Activated T-helper 17 cell treated with anti-CD3 and anti-CD28 coated beads, Interleukin-2, amount 50 U/mL, for 72 hours (primary cell): ENCODE data around the gene FRMPD2. TPM values are rescaled to one million over a fixed set of nuclear protein-coding genes. Genes with fewer than 3 reads are reported as not detected.
"Not testable (repeated sequence)": the region's sequence is repeated elsewhere in the genome, so short reads cannot be mapped to it uniquely, and the experiment has no call there.

ENCODE experiments used
- ATAC-seq: fragments of 150-1000 bp; cut with Tn5 transposase; replicated peaks from 2 replicates; pipeline ENCODE4 v1.10.0; 2021; ENCODE audit warnings: mild to moderate bottlenecking, moderate library complexity
- H3K27ac Mint-ChIP-seq: one replicate; pipeline ENCODE4 v1.8.0; 2022; ENCODE audit warnings: mixed read lengths
- H3K27me3 Mint-ChIP-seq: one replicate; pipeline ENCODE4 v1.8.0; 2022; ENCODE audit warnings: mixed read lengths
- H3K36me3 Mint-ChIP-seq: one replicate; pipeline ENCODE4 v1.8.0; 2022; ENCODE audit warnings: low read depth, mild to moderate bottlenecking, mixed read lengths
- H3K4me1 Mint-ChIP-seq: one replicate; pipeline ENCODE4 v1.8.0; 2022; ENCODE audit warnings: mixed read lengths
- H3K4me3 Mint-ChIP-seq: one replicate; pipeline ENCODE4 v1.8.0; 2022; ENCODE audit warnings: mild to moderate bottlenecking, mixed read lengths
- H3K9me3 Mint-ChIP-seq: one replicate; pipeline ENCODE4 v1.8.0; 2022; ENCODE audit warnings: mixed read lengths
- total RNA-seq, 2 donors: library from RNA; stranded (reverse); gene quantifications; one replicate each; pipeline ENCODE4 v1.2.3, GENCODE V29; 2022

FRMPD2 gene
- total RNA-seq, 2 donors from 2014 or later = 0.56 TPM; not detected in 1

DNA sequence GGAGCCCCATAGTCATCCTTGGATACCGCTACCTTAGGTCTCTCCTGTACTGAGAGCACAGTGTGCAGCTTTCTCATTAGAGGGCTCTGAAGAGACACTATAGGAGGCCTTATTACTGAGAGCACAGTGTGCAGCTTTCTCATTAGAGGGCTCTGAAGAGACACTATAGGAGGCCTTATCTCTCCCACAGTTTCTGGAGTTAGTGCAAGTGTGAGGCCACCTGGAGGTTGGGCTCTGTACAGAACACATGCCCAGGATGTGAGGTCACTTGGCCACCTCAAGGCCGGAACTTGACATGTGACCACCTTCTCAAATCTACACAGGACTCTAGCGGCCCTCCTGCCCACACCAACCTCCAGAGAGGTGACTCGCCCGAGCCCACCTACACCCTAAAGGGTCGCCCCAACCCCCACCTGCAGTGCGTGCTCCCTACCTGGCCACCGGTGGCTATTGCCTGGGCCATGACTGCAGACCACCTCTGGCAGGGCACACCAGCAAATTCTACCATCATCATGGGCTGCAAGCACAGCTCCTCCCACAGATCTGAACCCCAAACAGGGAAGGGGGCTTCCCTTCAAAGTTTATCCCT, 24.6 kb downstream of the FRMPD2 start:
- Mint-ChIP-seq H3K4me1 (no peaks in the 10 kb centered on the region), H3K27ac (no peak overlapping the region), H3K4me3 (no peak overlapping the region), H3K9me3 (no peaks in the 10 kb centered on the region), H3K36me3 (no peaks in the 10 kb centered on the region), H3K27me3 (peaks cover 3% of the 10 kb centered on the region)
- no peak for ATAC-seq

DNA sequence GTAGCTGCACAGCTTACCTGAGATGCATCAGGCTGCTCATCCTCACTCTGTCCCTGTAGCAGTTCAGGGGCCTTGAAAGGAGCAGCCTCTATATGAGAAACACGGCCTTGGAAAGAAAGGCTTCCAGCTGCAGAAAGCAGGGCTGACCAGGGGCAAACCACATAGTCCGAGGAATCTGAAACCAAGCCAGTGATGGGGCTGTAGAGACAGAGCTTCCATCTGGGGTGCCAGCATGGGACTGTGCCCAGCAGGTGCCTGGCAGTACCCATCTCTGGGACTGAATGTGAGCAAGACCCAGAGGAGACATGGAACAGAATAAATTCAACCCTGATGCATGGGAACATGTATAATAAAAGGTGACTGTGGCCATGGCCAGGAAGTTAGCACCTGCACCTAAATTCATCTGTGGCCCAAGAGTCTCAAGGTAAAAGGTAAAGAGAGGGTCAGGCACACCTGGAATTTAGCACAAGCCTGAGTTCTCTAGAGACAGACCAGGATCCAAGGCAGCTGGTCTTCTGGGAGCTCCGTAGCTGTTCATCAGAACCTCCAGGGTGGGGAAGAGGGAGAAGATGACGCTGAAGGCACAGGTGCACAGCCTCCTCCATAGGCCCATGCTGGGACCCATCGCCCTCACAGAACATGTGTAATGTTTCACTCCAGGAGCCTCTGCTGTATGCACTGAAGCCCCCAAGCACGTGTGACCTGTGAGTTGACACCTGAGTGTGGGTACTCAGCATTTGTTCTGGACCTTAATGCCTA, 25.3 kb downstream of the FRMPD2 start:
- H3K4me1 Mint-ChIP-seq = no peaks in the 10 kb centered on the region
- no peak overlapping the region for H3K4me3 Mint-ChIP-seq
- peaks cover 3% of the 10 kb centered on the region for H3K27me3 Mint-ChIP-seq
- no peaks in the 10 kb centered on the region for H3K36me3 Mint-ChIP-seq
- no peak overlapping the region for H3K27ac Mint-ChIP-seq
- ATAC-seq = no peak
- H3K9me3 Mint-ChIP-seq = no peaks in the 10 kb centered on the region

DNA sequence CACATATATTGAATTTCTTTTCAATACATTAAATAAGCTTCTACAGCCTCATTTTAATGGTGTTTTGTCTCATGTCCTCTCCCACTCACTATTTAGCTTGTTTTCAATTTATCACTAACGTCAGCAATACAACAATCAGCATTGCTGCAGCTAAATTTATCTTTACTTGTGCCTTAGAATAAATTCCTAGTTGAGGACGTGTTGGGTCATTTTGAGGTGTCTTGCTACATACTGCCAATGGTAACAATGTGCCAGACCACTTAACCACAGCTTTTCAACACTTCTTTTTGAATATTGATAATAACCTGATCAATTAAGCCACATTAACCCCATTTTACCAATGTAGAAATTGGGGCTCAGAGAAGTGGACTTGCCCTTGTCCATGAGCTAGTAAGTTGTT, 26.0 kb downstream of the FRMPD2 start:
- H3K4me3 Mint-ChIP-seq = no peak overlapping the region
- no peaks in the 10 kb centered on the region for H3K9me3 Mint-ChIP-seq
- H3K4me1 Mint-ChIP-seq = no peaks in the 10 kb centered on the region
- no peaks in the 10 kb centered on the region for H3K36me3 Mint-ChIP-seq
- ATAC-seq = no peak
- H3K27me3 Mint-ChIP-seq = peaks cover 1% of the 10 kb centered on the region
- H3K27ac Mint-ChIP-seq = no peak overlapping the region

DNA sequence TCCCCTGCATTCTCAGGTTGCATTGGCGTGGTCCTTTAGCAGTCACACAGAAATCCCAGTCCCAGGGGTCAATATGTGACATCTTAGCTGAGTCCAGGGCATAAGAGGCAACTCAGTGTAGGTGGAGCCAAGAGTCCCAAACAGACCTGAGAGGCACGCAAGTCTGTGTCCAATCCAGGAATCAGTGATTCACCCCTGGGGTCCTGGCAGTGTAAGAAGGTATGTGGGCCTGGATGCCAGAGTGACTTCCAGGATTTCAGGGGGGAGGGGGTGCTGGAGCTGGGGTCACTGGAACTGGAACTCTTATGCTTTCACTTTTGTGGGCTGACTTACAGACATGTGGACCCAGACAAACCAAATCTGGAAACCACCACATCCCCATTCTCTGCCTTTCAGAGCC, 26.8 kb downstream of the FRMPD2 start:
- no peak for ATAC-seq
- no peak overlapping the region for H3K4me3 Mint-ChIP-seq
- H3K27me3 Mint-ChIP-seq = no peaks in the 10 kb centered on the region
- no peaks in the 10 kb centered on the region for H3K4me1 Mint-ChIP-seq
- H3K9me3 Mint-ChIP-seq = no peaks in the 10 kb centered on the region
- H3K36me3 Mint-ChIP-seq = no peaks in the 10 kb centered on the region
- no peak overlapping the region for H3K27ac Mint-ChIP-seq

DNA sequence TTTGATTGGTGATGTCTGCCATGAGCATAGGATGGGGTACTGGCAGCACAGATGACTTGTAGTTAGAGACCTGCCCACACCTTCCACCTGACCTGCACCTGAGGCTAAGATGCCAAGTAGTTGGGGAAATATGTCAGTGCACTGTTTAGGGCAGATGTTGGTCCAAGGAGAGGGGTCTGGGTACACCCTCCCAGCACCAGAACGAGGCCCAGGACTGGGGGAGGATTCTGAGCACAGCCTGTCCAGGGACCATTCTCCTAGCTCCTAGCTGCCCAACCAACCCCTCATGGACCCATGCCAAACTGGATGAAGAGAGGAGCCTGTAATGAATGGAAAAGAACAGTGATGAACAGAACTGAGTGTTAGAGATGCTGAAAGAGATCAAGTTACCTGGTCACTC, 28.0 kb downstream of the FRMPD2 start:
- no peak for ATAC-seq
- Mint-ChIP-seq H3K27me3 (peaks cover under 1% of the 10 kb centered on the region), H3K4me3 (no peak overlapping the region), H3K4me1 (no peaks in the 10 kb centered on the region), H3K27ac (no peak overlapping the region), H3K9me3 (no peaks in the 10 kb centered on the region), H3K36me3 (no peaks in the 10 kb centered on the region)

DNA sequence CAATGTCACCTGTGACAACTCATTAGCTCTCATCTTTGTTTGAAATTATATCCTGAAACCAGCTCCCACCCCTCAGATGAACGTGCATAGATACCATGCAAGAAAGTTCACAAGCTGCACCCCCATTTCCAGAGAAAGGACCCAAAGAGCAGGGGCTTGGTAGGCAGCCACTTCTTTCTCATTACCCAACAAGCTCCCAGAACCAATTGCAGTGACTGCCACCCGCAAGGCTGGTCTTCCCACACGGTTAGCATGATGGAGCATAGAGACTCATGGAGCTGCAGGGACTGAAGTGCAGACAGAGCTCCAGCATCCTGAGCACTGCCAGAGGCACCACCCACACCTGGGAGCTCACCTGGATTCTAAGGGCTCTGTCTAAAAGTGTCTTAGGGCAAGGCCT, 28.5 kb downstream of the FRMPD2 start:
- Mint-ChIP-seq H3K27me3 (peaks cover 5% of the 10 kb centered on the region), H3K27ac (no peak overlapping the region), H3K4me1 (no peaks in the 10 kb centered on the region), H3K36me3 (no peaks in the 10 kb centered on the region), H3K9me3 (no peaks in the 10 kb centered on the region), H3K4me3 (no peak overlapping the region)
- ATAC-seq = no peak

DNA sequence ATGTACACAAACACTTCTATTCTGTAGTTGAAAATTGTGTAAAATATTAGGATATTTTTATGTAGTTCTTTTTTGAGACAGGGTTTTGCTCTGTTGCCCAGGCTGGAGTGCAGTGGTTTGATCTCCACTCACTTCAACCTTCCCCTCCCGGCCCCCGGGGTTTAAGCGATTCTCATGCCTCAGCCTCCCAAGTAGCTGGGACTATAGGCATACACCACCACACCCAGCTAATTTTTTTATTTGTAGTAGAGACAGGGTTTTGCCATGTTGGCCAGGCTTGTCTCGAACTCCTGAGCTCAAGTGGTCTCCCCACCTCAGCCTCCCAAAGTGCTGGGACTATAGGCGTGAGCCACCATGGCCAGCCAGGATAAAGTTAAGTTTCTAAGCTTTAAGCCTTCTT, 30.6 kb downstream of the FRMPD2 start:
- not testable (repeated sequence) for H3K27me3 Mint-ChIP-seq, H3K4me3 Mint-ChIP-seq

DNA sequence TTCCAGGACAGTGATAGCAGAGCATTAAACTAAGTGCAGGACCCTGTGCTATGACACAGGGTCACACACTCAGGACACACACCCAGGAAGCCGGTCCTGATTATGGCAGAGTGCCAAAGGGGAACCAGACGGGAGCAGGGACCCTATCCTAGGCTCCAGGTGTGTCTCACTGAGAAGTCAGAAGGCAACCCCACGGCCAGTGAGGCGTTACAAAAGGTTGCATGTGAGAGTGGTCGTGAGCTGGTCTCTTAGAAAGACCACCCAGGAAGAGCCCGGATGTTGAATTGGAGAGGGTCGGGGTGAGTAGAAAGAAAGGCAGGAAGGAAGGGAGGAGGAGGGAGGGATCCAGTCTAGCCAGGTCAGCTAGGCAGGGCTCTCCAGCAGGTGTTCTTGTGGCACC, 31.0 kb downstream of the FRMPD2 start:
- Mint-ChIP-seq H3K4me1 (no peaks in the 10 kb centered on the region), H3K4me3 (no peak overlapping the region)

More for the DNA sequence above, 30.6 kb downstream of the FRMPD2 start:
- not testable (repeated sequence) for H3K27ac Mint-ChIP-seq, H3K9me3 Mint-ChIP-seq, H3K4me1 Mint-ChIP-seq, H3K36me3 Mint-ChIP-seq, ATAC-seq

DNA sequence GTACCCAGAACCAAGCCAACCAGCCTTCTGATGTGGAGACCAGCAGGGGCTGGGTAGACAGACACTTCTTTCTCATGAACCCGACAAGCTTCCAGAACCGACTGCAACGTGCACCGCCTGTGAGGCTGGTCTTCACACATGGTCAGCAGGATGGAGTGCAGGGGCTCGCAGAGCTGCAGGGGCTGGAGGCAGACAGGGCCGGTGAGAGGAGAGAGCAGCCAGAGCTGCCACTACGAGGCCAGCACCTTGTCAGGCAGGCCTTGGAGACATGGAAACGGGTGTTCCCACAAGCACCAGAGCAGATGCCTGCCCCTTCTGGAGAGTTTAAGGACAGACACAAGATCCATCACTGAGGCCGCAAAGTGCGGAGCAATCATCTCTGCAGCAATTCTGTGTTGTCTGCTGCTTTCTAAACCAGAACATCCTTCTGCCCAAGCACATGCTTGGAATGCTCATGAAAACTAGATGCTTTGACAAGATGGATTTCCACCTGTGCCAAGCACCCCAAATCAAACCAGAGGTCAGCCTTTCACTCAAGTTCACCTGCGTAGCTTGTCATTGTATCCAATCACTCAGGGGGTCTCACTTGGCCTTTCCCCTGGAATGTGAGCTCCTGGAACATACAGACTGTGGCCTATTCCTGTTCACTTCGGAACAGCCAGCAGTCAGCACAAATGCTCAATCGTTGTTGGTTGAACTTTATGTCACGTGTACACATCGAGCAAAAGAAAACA, 32.2 kb downstream of the FRMPD2 start:
- no peak for ATAC-seq
- no peak overlapping the region for H3K27ac Mint-ChIP-seq

More for the DNA sequence above, 31.0 kb downstream of the FRMPD2 start:
- no peak overlapping the region for H3K27ac Mint-ChIP-seq
- H3K9me3 Mint-ChIP-seq = no peaks in the 10 kb centered on the region
- no peak for ATAC-seq
- H3K36me3 Mint-ChIP-seq = no peaks in the 10 kb centered on the region
- peaks cover 5% of the 10 kb centered on the region for H3K27me3 Mint-ChIP-seq

DNA sequence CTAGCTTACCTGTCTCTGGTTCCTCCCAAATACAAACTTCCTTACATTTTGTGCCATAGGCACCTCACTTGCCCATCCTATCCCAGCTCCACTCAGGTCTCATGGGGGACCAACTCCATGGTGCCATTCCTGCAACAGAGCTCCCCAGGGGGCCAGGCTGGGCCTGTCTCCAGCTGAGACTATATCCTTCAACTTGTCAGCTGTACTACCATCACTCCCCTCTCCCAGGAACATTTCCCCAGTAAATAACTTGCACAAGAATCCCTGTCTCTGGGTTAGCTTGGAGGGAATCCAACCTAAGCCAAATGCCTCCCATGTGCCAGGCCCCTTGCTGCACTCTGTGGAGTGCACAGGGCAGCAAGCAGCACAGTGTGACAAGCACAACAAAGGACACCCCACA, 33.2 kb downstream of the FRMPD2 start:
- no peak for ATAC-seq
- Mint-ChIP-seq H3K27me3 (peaks cover 5% of the 10 kb centered on the region), H3K36me3 (no peaks in the 10 kb centered on the region), H3K4me1 (no peaks in the 10 kb centered on the region), H3K27ac (no peak overlapping the region), H3K4me3 (no peak overlapping the region), H3K9me3 (no peaks in the 10 kb centered on the region)

More for the DNA sequence above, 32.2 kb downstream of the FRMPD2 start:
- Mint-ChIP-seq H3K4me3 (no peak overlapping the region), H3K36me3 (no peaks in the 10 kb centered on the region), H3K27me3 (peaks cover 5% of the 10 kb centered on the region), H3K4me1 (no peaks in the 10 kb centered on the region), H3K9me3 (no peaks in the 10 kb centered on the region)

DNA sequence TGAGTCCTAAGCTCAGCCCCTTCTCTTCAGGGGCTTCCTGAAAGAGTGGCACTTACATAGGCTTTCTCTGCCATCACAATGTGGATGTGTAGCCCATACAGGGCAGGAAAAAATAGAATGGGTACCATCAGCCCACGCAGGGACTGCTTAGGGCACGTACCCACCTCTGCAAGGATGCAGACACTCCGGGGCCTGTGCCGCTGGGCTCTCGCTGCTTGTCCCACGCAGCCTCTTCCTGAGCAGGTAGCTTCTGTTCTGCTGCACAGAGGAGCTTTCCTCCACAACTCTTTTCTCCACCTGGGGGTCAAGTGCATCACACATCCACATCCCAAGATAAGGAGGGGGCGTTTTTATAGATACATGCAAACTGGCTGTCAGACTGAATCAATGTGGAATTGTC, 34.3 kb downstream of the FRMPD2 start:
- Mint-ChIP-seq H3K4me3 (no peak overlapping the region), H3K4me1 (no peaks in the 10 kb centered on the region), H3K36me3 (no peaks in the 10 kb centered on the region), H3K9me3 (no peaks in the 10 kb centered on the region), H3K27ac (no peak overlapping the region), H3K27me3 (peaks cover 5% of the 10 kb centered on the region)
- ATAC-seq = no peak

DNA sequence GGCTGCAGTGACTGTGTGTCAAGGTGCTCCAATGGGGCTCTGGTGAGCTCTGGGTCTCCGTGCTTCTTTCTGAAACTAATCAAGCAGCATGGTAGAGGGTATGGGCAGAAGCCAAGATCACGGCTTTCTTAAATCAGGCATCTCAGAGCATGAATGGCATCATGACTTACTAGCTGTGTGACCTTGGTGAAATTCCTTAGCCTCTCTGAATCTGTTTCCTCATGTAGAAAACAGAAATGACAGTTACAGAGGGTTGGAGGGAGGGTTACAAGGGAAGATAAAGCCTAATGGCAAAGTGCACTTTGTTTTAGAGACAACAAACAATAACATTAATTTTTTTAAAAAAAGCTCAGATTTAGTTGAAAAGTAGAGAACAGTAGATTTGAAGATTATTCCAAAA, 34.9 kb downstream of the FRMPD2 start:
- Mint-ChIP-seq H3K27me3 (peaks cover 5% of the 10 kb centered on the region), H3K4me3 (no peak overlapping the region), H3K27ac (no peak overlapping the region), H3K4me1 (no peaks in the 10 kb centered on the region), H3K9me3 (no peaks in the 10 kb centered on the region), H3K36me3 (no peaks in the 10 kb centered on the region)
- no peak for ATAC-seq

DNA sequence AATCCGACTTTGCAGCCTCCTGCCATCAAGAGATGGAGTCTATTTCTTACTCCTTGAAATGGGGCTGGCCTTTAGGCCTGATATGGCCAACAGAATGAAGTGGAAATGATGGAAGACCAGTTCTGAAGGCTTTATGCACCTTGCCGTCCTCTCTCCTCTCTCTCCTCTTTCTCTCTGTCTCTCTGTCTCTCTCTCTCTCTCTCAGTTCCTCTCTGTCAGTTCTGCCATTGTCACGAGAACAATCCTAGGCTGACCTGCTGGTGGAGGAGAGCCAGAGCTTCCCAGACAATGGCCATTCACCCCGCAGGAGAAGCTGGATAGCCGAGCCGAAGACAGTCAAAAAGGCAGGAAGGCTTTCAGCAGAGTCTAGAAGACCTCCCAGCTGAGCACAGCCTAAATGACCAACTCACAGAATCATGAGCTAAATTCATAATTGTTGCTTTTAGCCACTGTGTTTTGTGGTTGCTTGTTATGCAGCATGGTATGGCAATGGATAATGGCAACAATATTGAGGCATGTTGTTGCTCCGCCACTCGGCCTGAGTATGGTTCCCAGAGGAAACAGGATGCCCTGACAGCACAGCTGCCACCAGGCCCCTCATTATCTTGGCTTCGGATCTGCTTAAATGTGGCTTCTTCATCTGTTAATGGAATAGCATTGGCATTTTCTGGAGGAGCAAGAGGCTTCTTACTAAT, 35.5 kb downstream of the FRMPD2 start:
- peaks cover 5% of the 10 kb centered on the region for H3K27me3 Mint-ChIP-seq
- no peak for ATAC-seq
- H3K27ac Mint-ChIP-seq = no peak overlapping the region
- no peaks in the 10 kb centered on the region for H3K36me3 Mint-ChIP-seq
- no peaks in the 10 kb centered on the region for H3K9me3 Mint-ChIP-seq
- H3K4me3 Mint-ChIP-seq = no peak overlapping the region
- no peaks in the 10 kb centered on the region for H3K4me1 Mint-ChIP-seq
